Nephron (organoid): ENCODE data around the gene LYSMD4.

Source experiments
- H3K27ac Mint-ChIP-seq, 3 experiments: 2 replicates each; pipeline ENCODE4 v1.8.0; 2020; ENCODE audit warnings: mixed read lengths in 3 of 3, mild to moderate bottlenecking in 2 of 3, moderate library complexity in 1 of 3
- H3K27me3 Mint-ChIP-seq: 2 replicates; pipeline ENCODE4 v1.8.0; 2021; ENCODE audit warnings: low read depth, mild to moderate bottlenecking, moderate library complexity, mixed read lengths
- H3K36me3 Mint-ChIP-seq: 2 replicates; pipeline ENCODE4 v1.8.0; 2020; ENCODE audit warnings: low read depth, mixed read lengths
- H3K4me1 Mint-ChIP-seq: 2 replicates; pipeline ENCODE4 v1.8.0; 2020; ENCODE audit warnings: mixed read lengths
- H3K4me3 Mint-ChIP-seq, 3 experiments: 2 replicates each; pipeline ENCODE4 v1.8.0; 2020; ENCODE audit warnings: mild to moderate bottlenecking in 3 of 3, mixed read lengths in 3 of 3, moderate library complexity in 2 of 3
- H3K9me3 Mint-ChIP-seq: 2 replicates; pipeline ENCODE4 v1.8.0; 2020; ENCODE audit warnings: mixed read lengths
- CTCF ChIP-seq, 3 experiments: fragments of 200-600 bp; sonication (generic); IDR thresholded peaks; one replicate each; pipeline ENCODE4 v1.5.0; 2021; ENCODE audit warnings: antibody characterized with exemption in 3 of 3; ENCODE audit not compliant: unreplicated experiment in 3 of 3

Gene LYSMD4

GRCh38 chr15:99716540-99717095 lies 16.6 kb downstream of the LYSMD4 start:
- TF ChIP-seq CTCF (IDR thresholded peaks at IDR 0.05; ENCODE audit: unreplicated experiment in 3 of 3) = no peak
- Mint-ChIP-seq H3K27me3 (no peaks in the 10 kb centered on the region), H3K4me3 (no peak overlapping the region), H3K36me3 (peaks cover 53% of the 10 kb centered on the region), H3K9me3 (peaks cover 3% of the 10 kb centered on the region), H3K4me1 (peaks cover 63% of the 10 kb centered on the region), H3K27ac (peak overlapping the region; percentile 18 to 78 (median 37))

GRCh38 chr15:99712415-99712814 lies 20.8 kb downstream of the LYSMD4 start:
- TF ChIP-seq CTCF (IDR thresholded peaks at IDR 0.05; ENCODE audit: unreplicated experiment in 3 of 3) = no peak
- peaks cover 56% of the 10 kb centered on the region for H3K36me3 Mint-ChIP-seq
- no peaks in the 10 kb centered on the region for H3K9me3 Mint-ChIP-seq
- H3K4me1 Mint-ChIP-seq = peaks cover 64% of the 10 kb centered on the region
- H3K27me3 Mint-ChIP-seq = no peaks in the 10 kb centered on the region
- H3K27ac Mint-ChIP-seq = peak overlapping the region in 1 of 3 experiments; percentile 28
- H3K4me3 Mint-ChIP-seq = no peak overlapping the region

- Mint-ChIP-seq H3K4me1 (peaks cover 61% of the 10 kb centered on the region), H3K9me3 (no peaks in the 10 kb centered on the region), H3K36me3 (peaks cover 56% of the 10 kb centered on the region), H3K4me3 (no peak overlapping the region), H3K27ac (no peak overlapping the region), H3K27me3 (no peaks in the 10 kb centered on the region)
- TF ChIP-seq CTCF (IDR thresholded peaks at IDR 0.05; ENCODE audit: unreplicated experiment in 3 of 3) = no peak
These were observed 21.6 kb downstream of the LYSMD4 start for GRCh38 chr15:99711625-99712024.

- H3K27ac Mint-ChIP-seq = peak overlapping the region; percentile 4 to 38 (median 17)
- no peaks in the 10 kb centered on the region for H3K9me3 Mint-ChIP-seq
- no peak for TF ChIP-seq CTCF (IDR thresholded peaks at IDR 0.05; ENCODE audit: unreplicated experiment in 3 of 3)
- no peaks in the 10 kb centered on the region for H3K27me3 Mint-ChIP-seq
- H3K4me1 Mint-ChIP-seq = peaks cover 49% of the 10 kb centered on the region
- H3K4me3 Mint-ChIP-seq = no peak overlapping the region
- peaks cover 44% of the 10 kb centered on the region for H3K36me3 Mint-ChIP-seq
These were observed 23.8 kb downstream of the LYSMD4 start for GRCh38 chr15:99709243-99709986.

GRCh38 chr15:99708563-99708962 lies 24.7 kb downstream of the LYSMD4 start:
- H3K4me3 Mint-ChIP-seq = no peak overlapping the region
- TF ChIP-seq CTCF (IDR thresholded peaks at IDR 0.05; ENCODE audit: unreplicated experiment in 3 of 3) = no peak
- H3K27me3 Mint-ChIP-seq = no peaks in the 10 kb centered on the region
- H3K4me1 Mint-ChIP-seq = peaks cover 56% of the 10 kb centered on the region
- peaks cover 39% of the 10 kb centered on the region for H3K36me3 Mint-ChIP-seq
- H3K27ac Mint-ChIP-seq = peak overlapping the region; percentile 15 to 17 (median 15)
- no peaks in the 10 kb centered on the region for H3K9me3 Mint-ChIP-seq
